Measurements from ENCODE around the gene PPP1R3G.
A peak's percentile ranks its signal among the peaks of the same experiment; 100 is the strongest.

Gene PPP1R3G

GRCh38 chr6:5073992-5074391 lies 11.1 kb upstream of the PPP1R3G start:
- no peak for DNase-seq

GRCh38 chr6:5076931-5077330 lies 8.2 kb upstream of the PPP1R3G start:
- DNase-seq = no peak

- DNase-seq = no peak
Observed at GRCh38 chr6:5078121-5078669, 6.9 kb upstream of the PPP1R3G start.

- DNase-seq = no peak
Observed at GRCh38 chr6:5079692-5080091, 5.4 kb upstream of the PPP1R3G start.

- DNase-seq = no peak
Observed at GRCh38 chr6:5080574-5080973, 4.6 kb upstream of the PPP1R3G start.

GRCh38 chr6:5081182-5081581 lies 4.0 kb upstream of the PPP1R3G start:
- no peak for DNase-seq

GRCh38 chr6:5081955-5082354 lies 3.2 kb upstream of the PPP1R3G start:
- no peak for DNase-seq

- DNase-seq = no peak
Observed at GRCh38 chr6:5082487-5083306, 2.4 kb upstream of the PPP1R3G start.

- DNase-seq = no peak
Observed at GRCh38 chr6:5083307-5083583, 1.9 kb upstream of the PPP1R3G start.

- DNase-seq = no peak
Observed at GRCh38 chr6:5083813-5084359, 1.3 kb upstream of the PPP1R3G start.

- DNase-seq = no peak
Observed at GRCh38 chr6:5084360-5084780, 771 bp upstream of the PPP1R3G start.

GRCh38 chr6:5085648-5086293 lies 630 bp downstream of the PPP1R3G start:
- DNase-seq = peak; percentile 31

- DNase-seq = no peak
Observed at GRCh38 chr6:5086294-5086890, 1.3 kb downstream of the PPP1R3G start.

GRCh38 chr6:5087389-5087788 lies 2.2 kb downstream of the PPP1R3G start:
- no peak for DNase-seq

- DNase-seq = no peak
Observed at GRCh38 chr6:5088780-5089179, 3.6 kb downstream of the PPP1R3G start.

- DNase-seq = no peak
Observed at GRCh38 chr6:5089481-5090438, 4.6 kb downstream of the PPP1R3G start.

GRCh38 chr6:5090603-5091002 lies 5.5 kb downstream of the PPP1R3G start:
- no peak for DNase-seq

GRCh38 chr6:5091210-5092069 lies 6.3 kb downstream of the PPP1R3G start:
- DNase-seq = no peak

- DNase-seq = no peak
Observed at GRCh38 chr6:5093231-5094015, 8.3 kb downstream of the PPP1R3G start.

- DNase-seq = no peak
Observed at GRCh38 chr6:5094327-5094726, 9.2 kb downstream of the PPP1R3G start.

GRCh38 chr6:5095236-5095635 lies 10.1 kb downstream of the PPP1R3G start:
- DNase-seq = no peak
